Measurements from ENCODE around the gene RCE1.
A peak's percentile ranks its signal among the peaks of the same experiment; 100 is the strongest.
"Not testable (repeated sequence)": the region's sequence is repeated elsewhere in the genome, so short reads cannot be mapped to it uniquely, and the experiment has no call there.

RCE1 gene

GRCh38 chr11:66823700-66824099 is 19.5 kb upstream of the RCE1 start:
- ATAC-seq (ENCODE audit: low read depth) (no peak), DNase-seq (ENCODE audit: low spot score) (no peak)
- Histone ChIP-seq H3K4me3 (ENCODE audit: severe bottlenecking) (no peak overlapping the region), H3K27me3 (ENCODE audit: insufficient read depth, poor library complexity, severe bottlenecking) (no peaks in the 10 kb centered on the region), H3K9me3 (ENCODE audit: severe bottlenecking) (no peaks in the 10 kb centered on the region), H3K4me1 (ENCODE audit: insufficient read depth, poor library complexity, severe bottlenecking) (no peaks in the 10 kb centered on the region), H3K27ac (ENCODE audit: poor library complexity, severe bottlenecking) (no peak overlapping the region), H3K36me3 (ENCODE audit: low read depth) (peaks cover 22% of the 10 kb centered on the region)
- TF ChIP-seq CTCF (IDR thresholded peaks at IDR 0.05; ENCODE audit: poor library complexity, severe bottlenecking), result no peak

GRCh38 chr11:66824573-66824972 is 18.7 kb upstream of the RCE1 start:
- not testable (repeated sequence) for H3K9me3 ChIP-seq (ENCODE audit: severe bottlenecking); H3K27ac ChIP-seq (ENCODE audit: poor library complexity, severe bottlenecking); H3K4me3 ChIP-seq (ENCODE audit: severe bottlenecking); ATAC-seq (ENCODE audit: low read depth); H3K4me1 ChIP-seq (ENCODE audit: insufficient read depth, poor library complexity, severe bottlenecking); DNase-seq (ENCODE audit: low spot score); H3K27me3 ChIP-seq (ENCODE audit: insufficient read depth, poor library complexity, severe bottlenecking)
- H3K36me3 ChIP-seq (ENCODE audit: low read depth), result peaks cover 25% of the 10 kb centered on the region

GRCh38 chr11:66834539-66834845 is 8.7 kb upstream of the RCE1 start:
- no peaks in the 10 kb centered on the region for H3K27me3 ChIP-seq (ENCODE audit: insufficient read depth, poor library complexity, severe bottlenecking)
- no peaks in the 10 kb centered on the region for H3K4me1 ChIP-seq (ENCODE audit: insufficient read depth, poor library complexity, severe bottlenecking)
- no peaks in the 10 kb centered on the region for H3K9me3 ChIP-seq (ENCODE audit: severe bottlenecking)
- H3K27ac ChIP-seq (ENCODE audit: poor library complexity, severe bottlenecking), result no peak overlapping the region
- no peak for ATAC-seq (ENCODE audit: low read depth)
- no peak overlapping the region for H3K4me3 ChIP-seq (ENCODE audit: severe bottlenecking)
- peak; percentile 64 for TF ChIP-seq CTCF (IDR thresholded peaks at IDR 0.05; ENCODE audit: poor library complexity, severe bottlenecking)
- no peak for DNase-seq (ENCODE audit: low spot score)
- peaks cover 46% of the 10 kb centered on the region for H3K36me3 ChIP-seq (ENCODE audit: low read depth)

GRCh38 chr11:66834943-66835342 is 8.3 kb upstream of the RCE1 start:
- DNase-seq (ENCODE audit: low spot score) (no peak), ATAC-seq (ENCODE audit: low read depth) (no peak)
- Histone ChIP-seq H3K27ac (ENCODE audit: poor library complexity, severe bottlenecking) (no peak overlapping the region), H3K4me1 (ENCODE audit: insufficient read depth, poor library complexity, severe bottlenecking) (no peaks in the 10 kb centered on the region), H3K4me3 (ENCODE audit: severe bottlenecking) (no peak overlapping the region), H3K36me3 (ENCODE audit: low read depth) (peaks cover 44% of the 10 kb centered on the region), H3K27me3 (ENCODE audit: insufficient read depth, poor library complexity, severe bottlenecking) (no peaks in the 10 kb centered on the region), H3K9me3 (ENCODE audit: severe bottlenecking) (no peaks in the 10 kb centered on the region)
- no peak for TF ChIP-seq CTCF (IDR thresholded peaks at IDR 0.05; ENCODE audit: poor library complexity, severe bottlenecking)

- DNase-seq (ENCODE audit: low spot score) (no peak), ATAC-seq (ENCODE audit: low read depth) (no peak)
- Histone ChIP-seq H3K27me3 (ENCODE audit: insufficient read depth, poor library complexity, severe bottlenecking) (no peaks in the 10 kb centered on the region), H3K9me3 (ENCODE audit: severe bottlenecking) (no peaks in the 10 kb centered on the region), H3K4me1 (ENCODE audit: insufficient read depth, poor library complexity, severe bottlenecking) (no peaks in the 10 kb centered on the region), H3K27ac (ENCODE audit: poor library complexity, severe bottlenecking) (no peak overlapping the region), H3K4me3 (ENCODE audit: severe bottlenecking) (no peak overlapping the region), H3K36me3 (ENCODE audit: low read depth) (peaks cover 35% of the 10 kb centered on the region)
- no peak for TF ChIP-seq CTCF (IDR thresholded peaks at IDR 0.05; ENCODE audit: poor library complexity, severe bottlenecking)
These were observed 7.4 kb upstream of the RCE1 start for GRCh38 chr11:66835768-66836405.

Measured in RWPE2 (cell line).